Measurements from ENCODE around the gene TSEN54.

TSEN54 gene

GRCh38 chr17:75488693-75489510 lies 27.4 kb upstream of the TSEN54 start:
- no peak for DNase-seq

GRCh38 chr17:75489511-75489955 lies 26.8 kb upstream of the TSEN54 start:
- no peak for DNase-seq

GRCh38 chr17:75490173-75490743 lies 26.1 kb upstream of the TSEN54 start:
- no peak for DNase-seq

- no peak for DNase-seq
Measured at GRCh38 chr17:75490953-75491649, 25.2 kb upstream of the TSEN54 start.

- no peak for DNase-seq
Measured at GRCh38 chr17:75491680-75492079, 24.6 kb upstream of the TSEN54 start.

- no peak for DNase-seq
Measured at GRCh38 chr17:75492555-75493168, 23.7 kb upstream of the TSEN54 start.

GRCh38 chr17:75493476-75494129 lies 22.7 kb upstream of the TSEN54 start:
- DNase-seq, result no peak

GRCh38 chr17:75494326-75494877 lies 21.9 kb upstream of the TSEN54 start:
- DNase-seq, result no peak

- DNase-seq, result no peak
Measured at GRCh38 chr17:75496005-75496404, 20.3 kb upstream of the TSEN54 start.

GRCh38 chr17:75498039-75498725 lies 18.1 kb upstream of the TSEN54 start:
- no peak for DNase-seq

- DNase-seq, result peak; percentile 26
Measured at GRCh38 chr17:75498726-75499213, 17.6 kb upstream of the TSEN54 start.

GRCh38 chr17:75499313-75500022 lies 16.9 kb upstream of the TSEN54 start:
- DNase-seq, result no peak

GRCh38 chr17:75500419-75501216 lies 15.7 kb upstream of the TSEN54 start:
- no peak for DNase-seq

GRCh38 chr17:75501378-75502071 lies 14.8 kb upstream of the TSEN54 start:
- no peak for DNase-seq

GRCh38 chr17:75502072-75502720 lies 14.1 kb upstream of the TSEN54 start:
- no peak for DNase-seq

GRCh38 chr17:75502721-75503329 lies 13.5 kb upstream of the TSEN54 start:
- DNase-seq, result no peak

- DNase-seq, result no peak
Measured at GRCh38 chr17:75503337-75503950, 12.9 kb upstream of the TSEN54 start.

GRCh38 chr17:75503976-75504346 lies 12.4 kb upstream of the TSEN54 start:
- DNase-seq, result no peak

All from DMS53 (cell line).